SK-N-SH (cell line): Measurements from ENCODE around the gene TLX1. TPM values are rescaled to one million over a fixed set of nuclear protein-coding genes. Genes with fewer than 3 reads are reported as not detected.

Experiments
- CTCF ChIA-PET: fragments of 300-600, 350-600 bp; formaldehyde crosslinking; extraction: SDS; loops from one replicate; lab custom pipeline; 2021; lab: Yijun Ruan, JAX
- POLR2A ChIA-PET: fragments of 350-600 bp; sonication (Branson Sonifier 250); formaldehyde crosslinking; extraction: SDS; loops from one replicate; lab custom pipeline; 2020; ENCODE audit warnings: antibody characterized with exemption, inconsistent platforms; lab: Yijun Ruan, JAX
- DNase-seq: peaks from one replicate; pipeline ENCODE4 v3.0.0; 2012
- H2AFZ ChIP-seq: fragments of 200-600 bp; sonication (generic); 2 replicates; pipeline ENCODE4 v1.8.1; 2016; ENCODE audit warnings: antibody characterized with exemption, mild to moderate bottlenecking, low read depth
- H3F3A ChIP-seq: fragments of 200-600 bp; sonication (generic); replicated peaks from 2 replicates; pipeline ENCODE3; 2016; ENCODE audit warnings: antibody characterized with exemption, mild to moderate bottlenecking; ENCODE audit not compliant: insufficient read depth
- H3K27ac ChIP-seq, 2 experiments: fragments of 200-500 bp in 1 of 2; fragments of 200-600 bp in 1 of 2; sonication (Bioruptor generic) in 1 of 2; sonication (generic), shearing (Covaris generic) in 1 of 2; 2 replicates each; pipeline versions ENCODE4 v1.5.1 to v1.6.1; 2014 to 2016; ENCODE audit warnings: low read depth in 2 of 2, inconsistent platforms in 1 of 2, low read length in 1 of 2, mild to moderate bottlenecking in 1 of 2, mixed read lengths in 1 of 2
- H3K27me3 ChIP-seq: fragments of 200-600 bp; sonication (generic), shearing (Covaris generic); 2 replicates; pipeline ENCODE4 v1.6.1; 2016; ENCODE audit warnings: mixed run types; ENCODE audit not compliant: insufficient read depth
- H3K36me3 ChIP-seq, 2 experiments: fragments of 200-500 bp in 1 of 2; fragments of 200-600 bp in 1 of 2; sonication (Bioruptor generic) in 1 of 2; sonication (generic) in 1 of 2; replicated peaks in 1 of 2; 2 replicates each; pipeline versions ENCODE3 to v1.5.1; 2014 to 2016; ENCODE audit warnings: low read length in 1 of 2, mild to moderate bottlenecking in 1 of 2; ENCODE audit not compliant: insufficient read depth in 2 of 2, control insufficient read depth in 1 of 2
- H3K4me1 ChIP-seq, 2 experiments: fragments of 200-500 bp in 1 of 2; fragments of 200-600 bp in 1 of 2; sonication (Bioruptor generic) in 1 of 2; sonication (generic), shearing (Covaris generic) in 1 of 2; 2 replicates each; pipeline versions ENCODE4 v1.5.1 to v1.6.1; 2014 to 2016; ENCODE audit warnings: low read depth in 1 of 2, low read length in 1 of 2, mixed run types in 1 of 2; ENCODE audit not compliant: insufficient read depth in 2 of 2, control insufficient read depth in 1 of 2
- H3K4me2 ChIP-seq: fragments of 200-600 bp; sonication (generic), shearing (Covaris generic); 2 replicates; pipeline ENCODE4 v1.6.1; 2017; ENCODE audit warnings: mixed run types
- H3K4me3 ChIP-seq, 2 experiments: fragments of 200-500 bp in 1 of 2; fragments of 200-600 bp in 1 of 2; sonication (Bioruptor generic) in 1 of 2; sonication (generic), shearing (Covaris generic) in 1 of 2; 2 replicates each; pipeline versions ENCODE4 v1.5.1 to v1.8.1; 2014 to 2016; ENCODE audit warnings: low read depth in 2 of 2, inconsistent platforms in 1 of 2, low read length in 1 of 2, mild to moderate bottlenecking in 1 of 2, mixed read lengths in 1 of 2, moderate library complexity in 1 of 2
- H3K79me2 ChIP-seq: fragments of 200-600 bp; sonication (generic); 2 replicates; pipeline ENCODE4 v1.8.1; 2017; ENCODE audit warnings: mild to moderate bottlenecking; ENCODE audit not compliant: insufficient read depth
- H3K9ac ChIP-seq: fragments of 200-600 bp; sonication (generic); 2 replicates; pipeline ENCODE4 v1.6.1; 2017; ENCODE audit warnings: mixed run types
- H3K9me2 ChIP-seq: fragments of 200-600 bp; sonication (generic); 2 replicates; pipeline ENCODE4 v1.6.1; 2017; ENCODE audit warnings: mixed run types
- H3K9me3 ChIP-seq: fragments of 200-600 bp; sonication (generic); 2 replicates; pipeline ENCODE4 v1.6.1; 2017; ENCODE audit warnings: mixed run types, mild to moderate bottlenecking, moderate library complexity
- H4K20me1 ChIP-seq: fragments of 200-600 bp; sonication (generic); 2 replicates; pipeline ENCODE4 v1.6.1; 2017; ENCODE audit warnings: mild to moderate bottlenecking, mixed run types; ENCODE audit not compliant: insufficient read depth
- ELF1 ChIP-seq: IDR thresholded peaks from 2 replicates; pipeline ENCODE4 v1.4.0; 2012
- EP300 ChIP-seq, 2 experiments: IDR thresholded peaks; 2 replicates each; pipeline versions ENCODE4 v1.4.0 to v1.6.1; 2012; ENCODE audit warnings: borderline replicate concordance in 1 of 2, low read depth in 1 of 2, low read length in 1 of 2
- EZH2phosphoT487 ChIP-seq: fragments of 200-600 bp; sonication (generic); IDR thresholded peaks from 2 replicates; pipeline ENCODE4 v1.6.1; 2017; ENCODE audit warnings: low read depth, mixed run types, mild to moderate bottlenecking, antibody characterized with exemption, moderate library complexity, borderline replicate concordance
- FOXM1 ChIP-seq: IDR thresholded peaks from 2 replicates; pipeline ENCODE4 v1.4.0; 2012; ENCODE audit warnings: low read depth, mild to moderate bottlenecking
- GABPA ChIP-seq: IDR thresholded peaks from 2 replicates; pipeline ENCODE4 v1.4.0; 2012; ENCODE audit warnings: low read depth, mild to moderate bottlenecking
- GATA2 ChIP-seq: sonication (generic); formaldehyde crosslinking; IDR thresholded peaks from 2 replicates; pipeline ENCODE4 v1.5.0; 2020; ENCODE audit warnings: mild to moderate bottlenecking, missing genetic modification reagents
- MEF2A ChIP-seq: IDR thresholded peaks from 2 replicates; pipeline ENCODE4 v1.4.0; 2012; ENCODE audit warnings: low read depth, borderline replicate concordance
- NFIC ChIP-seq: IDR thresholded peaks from 2 replicates; pipeline ENCODE4 v1.4.0; 2012; ENCODE audit warnings: borderline replicate concordance
- POLR2AphosphoS5 ChIP-seq: IDR thresholded peaks from 2 replicates; pipeline ENCODE4 v1.6.1; 2012; ENCODE audit warnings: low read depth, low read length
- RAD21 ChIP-seq: IDR thresholded peaks from 2 replicates; pipeline ENCODE4 v1.6.1; 2012; ENCODE audit warnings: mild to moderate bottlenecking, low read length
- RCOR1 ChIP-seq: fragments of 150-350 bp; IDR thresholded peaks from 2 replicates; pipeline ENCODE4 v1.6.1; 2017; ENCODE audit warnings: antibody characterized with exemption, low read length
- RFX5 ChIP-seq: IDR thresholded peaks from 2 replicates; pipeline ENCODE4 v1.6.1; 2012; ENCODE audit warnings: mild to moderate bottlenecking, improper control_type of control experiment, low read length
- TAF1 ChIP-seq: IDR thresholded peaks from 2 replicates; pipeline ENCODE4 v1.6.1; 2012; ENCODE audit warnings: low read depth, mild to moderate bottlenecking, low read length, moderate library complexity, borderline replicate concordance
- TCF12 ChIP-seq: IDR thresholded peaks from 2 replicates; pipeline ENCODE4 v1.4.0; 2012
- USF1 ChIP-seq: IDR thresholded peaks from 2 replicates; pipeline ENCODE4 v1.4.0; 2012; ENCODE audit warnings: low read depth, borderline replicate concordance
- ZBTB33 ChIP-seq: IDR thresholded peaks from 2 replicates; pipeline ENCODE4 v1.4.0; 2012; ENCODE audit warnings: low read depth, borderline replicate concordance
- WGBS: methylation state at CpG from one replicate; pipeline ENCODE4 v1.1.6; 2017; ENCODE audit warnings: low lambda C conversion rate; 5-methylcytosine and 5-hydroxymethylcytosine counted together
- polyA plus RNA-seq, 3 experiments: library from polyadenylated mRNA; depleted of rRNA; stranded (reverse); fragments of >200 nt; gene quantifications; 2 replicates each; pipeline ENCODE4 v1.2.3, GENCODE V29; 2012
- TF ChIP-seq, protein P1 (sequence below): IDR thresholded peaks from 2 replicates; pipeline ENCODE4; 2012
- TF ChIP-seq, protein P2 (sequence below): fragments of 150-350 bp; IDR thresholded peaks from 2 replicates; pipeline ENCODE4 v1.6.1; 2017; ENCODE audit warnings: antibody characterized with exemption, low read length, low read depth, borderline replicate concordance

Gene TLX1
- polyA plus RNA-seq, 1 of the 3 experiments (the other 2 are of a cell fraction) = not detected

DNA sequence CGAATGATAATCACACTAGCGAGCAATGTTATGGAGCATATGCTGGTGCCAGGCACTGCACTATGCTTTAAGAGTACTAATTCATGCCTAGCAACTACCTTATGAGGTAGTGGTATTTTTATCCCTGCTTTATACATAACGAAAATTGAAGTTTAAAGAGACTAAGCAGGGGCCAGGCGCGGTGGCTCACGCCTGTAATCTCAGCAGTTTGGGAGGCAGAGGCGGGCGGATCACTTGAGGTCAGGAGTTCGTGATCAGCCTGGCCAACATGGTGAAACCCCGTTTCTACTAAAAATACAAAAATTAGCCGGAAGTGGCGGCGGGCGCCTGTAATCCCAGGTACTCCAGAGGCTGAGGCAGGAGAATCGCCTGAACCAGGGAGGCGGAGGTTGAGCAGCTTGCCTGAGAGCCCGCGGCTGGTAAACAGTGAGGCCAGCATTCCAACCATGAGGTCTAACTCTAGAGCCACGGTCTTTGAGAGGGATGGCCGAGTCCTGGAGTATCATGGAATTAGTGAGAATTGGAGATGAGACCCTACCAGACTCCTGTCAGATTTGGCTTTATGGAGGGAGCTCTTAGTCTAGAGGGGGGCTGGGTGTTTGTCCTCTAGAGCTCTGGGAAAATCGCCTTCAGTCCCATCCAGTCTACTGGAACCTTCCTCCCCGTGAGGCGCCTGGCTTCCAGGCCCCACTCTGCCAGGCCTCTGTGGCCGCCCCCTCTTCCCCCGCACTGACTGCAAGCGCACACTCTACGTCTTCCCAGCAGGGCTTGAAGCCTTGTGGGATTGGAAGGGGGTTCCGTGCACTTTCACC lies 11.6 kb downstream of the TLX1 start:
- Histone ChIP-seq H3K9ac (no peak overlapping the region), H3K79me2 (no peaks in the 10 kb centered on the region), H3K4me2 (peak overlapping the region; percentile 34; the same call in 1 of the 2 replicates), H2AFZ (no peak overlapping the region), H4K20me1 (no peaks in the 10 kb centered on the region), H3K27ac (no peak overlapping the region), H3K9me2 (no peaks in the 10 kb centered on the region), H3F3A (no peaks in the 10 kb centered on the region), H3K36me3 (no peaks in the 10 kb centered on the region), H3K4me1 (peaks cover 0 to 3% of the 10 kb centered on the region in 2 experiments; a peak in 1 of 4 replicates), H3K27me3 (peaks cover 34% of the 10 kb centered on the region), H3K9me3 (no peaks in the 10 kb centered on the region), H3K4me3 (peak overlapping the region in 1 of 2 experiments; percentile 41; a peak in 1 of 4 replicates)
- 43% methylated on average over 18 of the region's 28 CpGs for WGBS
- no peak for TF ChIP-seq ELF1
- TF ChIP-seq TCF12 = no peak
- TF ChIP-seq POLR2AphosphoS5 = no peak
- TF ChIP-seq, protein P1, sequence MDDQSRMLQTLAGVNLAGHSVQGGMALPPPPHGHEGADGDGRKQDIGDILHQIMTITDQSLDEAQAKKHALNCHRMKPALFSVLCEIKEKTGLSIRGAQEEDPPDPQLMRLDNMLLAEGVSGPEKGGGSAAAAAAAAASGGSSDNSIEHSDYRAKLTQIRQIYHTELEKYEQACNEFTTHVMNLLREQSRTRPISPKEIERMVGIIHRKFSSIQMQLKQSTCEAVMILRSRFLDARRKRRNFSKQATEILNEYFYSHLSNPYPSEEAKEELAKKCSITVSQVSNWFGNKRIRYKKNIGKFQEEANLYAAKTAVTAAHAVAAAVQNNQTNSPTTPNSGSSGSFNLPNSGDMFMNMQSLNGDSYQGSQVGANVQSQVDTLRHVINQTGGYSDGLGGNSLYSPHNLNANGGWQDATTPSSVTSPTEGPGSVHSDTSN = no peak
- TF ChIP-seq FOXM1 = no peak
- TF ChIP-seq RAD21 = no peak
- TF ChIP-seq, protein P2, sequence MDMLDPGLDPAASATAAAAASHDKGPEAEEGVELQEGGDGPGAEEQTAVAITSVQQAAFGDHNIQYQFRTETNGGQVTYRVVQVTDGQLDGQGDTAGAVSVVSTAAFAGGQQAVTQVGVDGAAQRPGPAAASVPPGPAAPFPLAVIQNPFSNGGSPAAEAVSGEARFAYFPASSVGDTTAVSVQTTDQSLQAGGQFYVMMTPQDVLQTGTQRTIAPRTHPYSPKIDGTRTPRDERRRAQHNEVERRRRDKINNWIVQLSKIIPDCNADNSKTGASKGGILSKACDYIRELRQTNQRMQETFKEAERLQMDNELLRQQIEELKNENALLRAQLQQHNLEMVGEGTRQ = no peak
- TF ChIP-seq GATA2 (CRISPR knock-in tag) = no peak
- TF ChIP-seq RFX5 = no peak
- no peak for TF ChIP-seq NFIC
- no peak for TF ChIP-seq RCOR1
- no peak for TF ChIP-seq MEF2A
- TF ChIP-seq TAF1 = no peak
- no peak for TF ChIP-seq USF1
- no peak for TF ChIP-seq EZH2phosphoT487
- TF ChIP-seq ZBTB33 = no peak
- TF ChIP-seq EP300 (IDR thresholded peaks at IDR 0.05; ENCODE audit: borderline replicate concordance in 1 of 2, low read depth in 1 of 2, low read length in 1 of 2) = no peak
- TF ChIP-seq GABPA = no peak
- DNase-seq = no peak
- POLR2A ChIA-PET = interaction anchor here (0.7 to 1.7 kb wide), 7 partner anchors 46 to 100 kb away, joined by 3 to 10 read pairs (median 4); no protein-coding TSS in a partner anchor
- CTCF ChIA-PET = interaction anchor here (0.5 to 21.6 kb wide), 50 partner anchors 9 to 602 kb away, joined by 3 to 972 read pairs (median 5); partner anchors contain the start of genes DPCD, KAZALD1, POLL and TLX1
